ENCODE results near the gene MCOLN1. TPM values are rescaled to one million over a fixed set of nuclear protein-coding genes. Genes with fewer than 3 reads are reported as not detected.
A peak's percentile ranks its signal among the peaks of the same experiment; 100 is the strongest.
"Not testable (repeated sequence)": the region's sequence is repeated elsewhere in the genome, so short reads cannot be mapped to it uniquely, and the experiment has no call there.

Gene MCOLN1
- total RNA-seq, 1 experiment from 2014 or later = 28.4 TPM

GRCh38 chr19:7534531-7535046 is 12.2 kb downstream of the MCOLN1 start:
- peak; percentile 86 for DNase-seq (ENCODE audit: low spot score)
- Histone ChIP-seq H3K27ac (ENCODE audit: low read depth, low read length, poor library complexity, severe bottlenecking) (peak overlapping the region; percentile 87), H3K36me3 (ENCODE audit: insufficient read depth, low read length, poor library complexity, severe bottlenecking) (no peaks in the 10 kb centered on the region), H3K27me3 (replicated peaks; ENCODE audit: insufficient read depth, low read depth, low read length, poor library complexity) (no peaks in the 10 kb centered on the region), H3K4me3 (ENCODE audit: low read depth, low read length, poor library complexity, severe bottlenecking) (peak overlapping the region; percentile 73), H3K4me1 (ENCODE audit: insufficient read depth, low read length, poor library complexity, severe bottlenecking) (no peaks in the 10 kb centered on the region), H3K9me3 (ENCODE audit: low read depth, low read length, poor library complexity, severe bottlenecking) (no peaks in the 10 kb centered on the region)
- ChIA-PET CTCF (no interaction called here), POLR2A (ENCODE audit: low non-redundant PET) (no interaction called here)
- TF ChIP-seq EZH2 (IDR thresholded peaks at IDR 0.05; ENCODE audit: borderline replicate concordance, low read depth, low read length, poor library complexity, severe bottlenecking) = no peak
- TF ChIP-seq CTCF (conservative IDR thresholded peaks at IDR 0.05; ENCODE audit: low read depth, low read length) = no peak; the same call in 1 of the 2 replicates
- intact Hi-C loops (cut with micrococcal nuclease; ENCODE audit: unreplicated experiment) = loop anchor here (10.0 kb wide), 1 partner anchor 140 kb away; no protein-coding TSS in a partner anchor
- BruUV-seq (replicated peaks) = no TSS peak

DNA sequence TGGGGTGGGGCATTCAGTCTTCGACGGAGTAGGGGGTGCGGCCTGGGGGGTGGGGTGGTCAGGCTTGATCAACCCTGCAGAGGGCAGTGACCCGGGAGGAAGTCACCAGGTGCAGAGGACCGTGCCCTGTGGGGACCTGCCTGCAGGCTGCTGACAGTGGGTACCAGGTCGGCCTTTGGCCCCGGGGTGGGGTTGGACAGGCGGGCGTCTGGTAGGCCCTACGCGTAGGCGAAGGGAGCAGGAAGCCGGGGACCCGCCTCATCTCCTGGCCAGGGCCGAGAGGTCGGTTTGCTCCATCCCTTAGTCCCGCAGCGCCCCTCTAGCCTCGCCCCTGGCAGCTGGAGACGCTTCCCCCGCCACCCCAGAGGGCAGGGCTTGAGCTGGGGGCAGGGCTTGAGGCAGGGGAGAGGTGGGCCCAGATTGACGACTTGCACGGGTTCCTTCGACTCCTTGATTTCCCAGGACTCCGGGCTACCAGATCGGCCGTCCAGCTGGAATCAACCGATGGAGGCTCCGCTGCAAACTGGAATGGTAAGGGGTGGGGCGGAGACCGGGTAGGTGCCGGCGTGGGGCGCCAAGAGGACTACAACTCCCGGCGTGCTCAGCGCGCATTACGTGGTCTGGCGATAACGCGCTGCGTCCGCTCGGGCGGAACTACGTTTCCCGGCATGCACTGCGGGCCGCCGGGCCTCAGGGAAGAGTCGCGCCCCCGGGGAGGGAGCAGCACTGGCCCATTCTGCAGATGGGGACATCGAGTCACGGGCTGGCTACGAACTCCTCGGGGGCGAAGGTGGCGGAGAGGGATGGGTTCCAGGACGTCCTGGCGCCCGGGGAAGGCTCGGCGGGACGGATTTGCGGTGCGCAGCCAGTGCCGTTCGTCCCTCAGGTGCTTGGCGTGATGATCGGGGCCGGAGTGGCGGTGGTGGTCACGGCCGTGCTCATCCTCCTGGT is 12.9 kb downstream of the MCOLN1 start, which contains the start of gene PNPLA6:
Gene PNPLA6, plus strand, starts transcription at position 671 of the 951 bp plus-strand sequence. Its CDS starts 72 bp downstream, at position 743.
- no peak for TF ChIP-seq EZH2 (IDR thresholded peaks at IDR 0.05; ENCODE audit: borderline replicate concordance, low read depth, low read length, poor library complexity, severe bottlenecking)
- no peak for TF ChIP-seq CTCF (conservative IDR thresholded peaks at IDR 0.05; ENCODE audit: low read depth, low read length)
- ChIA-PET CTCF (no interaction called here), POLR2A (ENCODE audit: low non-redundant PET) (no interaction called here)
- Histone ChIP-seq H3K36me3 (ENCODE audit: insufficient read depth, low read length, poor library complexity, severe bottlenecking) (no peaks in the 10 kb centered on the region), H3K27me3 (replicated peaks; ENCODE audit: insufficient read depth, low read depth, low read length, poor library complexity) (no peaks in the 10 kb centered on the region), H3K4me1 (ENCODE audit: insufficient read depth, low read length, poor library complexity, severe bottlenecking) (no peaks in the 10 kb centered on the region), H3K27ac (ENCODE audit: low read depth, low read length, poor library complexity, severe bottlenecking) (peak within 1 kb of the TSS; percentile 87), H3K4me3 (ENCODE audit: low read depth, low read length, poor library complexity, severe bottlenecking) (peak within 1 kb of the TSS; percentile 73), H3K9me3 (ENCODE audit: low read depth, low read length, poor library complexity, severe bottlenecking) (no peaks in the 10 kb centered on the region)
- intact Hi-C loops (cut with micrococcal nuclease; ENCODE audit: unreplicated experiment) = loop anchor here (10.0 kb wide), 1 partner anchor 141 kb away; no protein-coding TSS in a partner anchor
- TSS peak; percentile 23 for BruUV-seq (replicated peaks)
- DNase-seq (ENCODE audit: low spot score) = peak; percentile 97

DNA sequence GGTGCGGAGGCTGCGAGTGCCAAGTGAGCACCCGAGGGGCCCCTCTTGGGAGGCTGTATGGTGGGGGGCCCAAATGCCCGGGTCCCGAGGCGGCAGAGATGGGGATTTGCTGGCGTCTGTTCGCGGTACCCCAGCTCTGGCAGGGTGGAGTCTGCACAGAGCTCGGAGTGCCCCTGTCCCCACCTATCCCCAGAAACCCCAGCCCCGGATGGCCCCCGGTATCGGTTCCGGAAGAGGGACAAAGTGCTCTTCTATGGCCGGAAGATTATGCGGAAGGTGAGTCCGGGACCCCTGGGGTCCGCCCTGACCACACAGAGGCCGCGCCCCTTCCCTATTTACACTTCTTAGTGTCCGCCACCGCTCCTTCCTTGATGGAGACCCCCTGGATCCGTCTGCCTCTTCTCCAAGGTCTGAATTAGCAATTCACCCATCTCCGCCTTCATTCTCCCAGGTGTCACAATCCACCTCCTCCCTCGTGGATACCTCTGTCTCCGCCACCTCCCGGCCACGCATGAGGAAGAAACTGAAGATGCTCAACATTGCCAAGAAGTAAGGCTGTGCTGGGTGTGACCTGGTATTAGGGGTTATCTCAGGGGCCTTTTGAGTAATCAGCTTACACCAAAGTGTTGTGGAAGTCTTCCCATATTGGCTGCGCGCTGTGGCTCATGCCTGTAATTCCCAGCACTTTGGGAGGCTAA is 13.7 kb downstream of the MCOLN1 start:
- no peaks in the 10 kb centered on the region for H3K9me3 ChIP-seq (ENCODE audit: low read depth, low read length, poor library complexity, severe bottlenecking)
- no peaks in the 10 kb centered on the region for H3K4me1 ChIP-seq (ENCODE audit: insufficient read depth, low read length, poor library complexity, severe bottlenecking)
- intact Hi-C loops (cut with micrococcal nuclease; ENCODE audit: unreplicated experiment) = loop anchor here (10.0 kb wide), 1 partner anchor 141 kb away; no protein-coding TSS in a partner anchor
- no TSS peak for BruUV-seq (replicated peaks)
- CTCF ChIA-PET = no interaction called here
- H3K4me3 ChIP-seq (ENCODE audit: low read depth, low read length, poor library complexity, severe bottlenecking) = peak overlapping the region; percentile 73
- no peaks in the 10 kb centered on the region for H3K27me3 ChIP-seq (replicated peaks; ENCODE audit: insufficient read depth, low read depth, low read length, poor library complexity)
- no peaks in the 10 kb centered on the region for H3K36me3 ChIP-seq (ENCODE audit: insufficient read depth, low read length, poor library complexity, severe bottlenecking)
- POLR2A ChIA-PET (ENCODE audit: low non-redundant PET) = no interaction called here
- no peak for DNase-seq (ENCODE audit: low spot score)
- TF ChIP-seq EZH2 (IDR thresholded peaks at IDR 0.05; ENCODE audit: borderline replicate concordance, low read depth, low read length, poor library complexity, severe bottlenecking) = no peak
- H3K27ac ChIP-seq (ENCODE audit: low read depth, low read length, poor library complexity, severe bottlenecking) = peak overlapping the region; percentile 87

DNA sequence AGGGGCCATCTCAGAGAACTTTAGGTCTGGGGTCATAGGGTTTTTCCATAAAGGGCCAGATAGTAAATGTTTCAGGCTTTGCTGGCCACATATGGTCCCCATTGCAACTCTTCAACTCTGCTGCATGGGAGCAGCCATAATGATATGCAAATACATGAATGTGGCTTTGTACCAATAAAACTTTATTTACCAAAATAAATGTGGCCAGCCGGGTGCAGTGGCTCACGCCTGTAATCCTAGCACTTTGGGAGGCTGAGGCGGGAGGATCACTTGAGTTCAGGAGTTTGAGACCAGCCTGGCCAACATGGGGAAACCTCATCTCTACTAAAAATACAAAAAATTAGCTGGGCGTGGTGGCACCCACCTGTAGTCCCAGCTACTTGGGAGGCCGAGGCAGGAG is 16.6 kb downstream of the MCOLN1 start:
- BruUV-seq (replicated peaks); CTCF ChIA-PET; H3K4me1 ChIP-seq (ENCODE audit: insufficient read depth, low read length, poor library complexity, severe bottlenecking); H3K27ac ChIP-seq (ENCODE audit: low read depth, low read length, poor library complexity, severe bottlenecking); H3K9me3 ChIP-seq (ENCODE audit: low read depth, low read length, poor library complexity, severe bottlenecking); H3K4me3 ChIP-seq (ENCODE audit: low read depth, low read length, poor library complexity, severe bottlenecking); H3K36me3 ChIP-seq (ENCODE audit: insufficient read depth, low read length, poor library complexity, severe bottlenecking); H3K27me3 ChIP-seq (replicated peaks; ENCODE audit: insufficient read depth, low read depth, low read length, poor library complexity); DNase-seq (ENCODE audit: low spot score): not testable (repeated sequence)
- POLR2A ChIA-PET (ENCODE audit: low non-redundant PET) = interaction anchor here (0.7 kb wide), 1 partner anchor 51 kb away, joined by 17 read pairs; no protein-coding TSS in a partner anchor
- intact Hi-C loops (cut with micrococcal nuclease; ENCODE audit: unreplicated experiment) = loop anchor here (10.0 kb wide), 1 partner anchor 144 kb away; no protein-coding TSS in a partner anchor

Data from A673 (cell line).